Activated CD4-positive, alpha-beta T cell treated with anti-CD3 and anti-CD28 coated beads for 36 hours (primary cell): ENCODE data around the gene PPFIA2. TPM values are rescaled to one million over a fixed set of nuclear protein-coding genes. Genes with fewer than 3 reads are reported as not detected.
"Not testable (repeated sequence)": the region's sequence is repeated elsewhere in the genome, so short reads cannot be mapped to it uniquely, and the experiment has no call there.

Experiments
- ATAC-seq: fragments of 200-7000 bp; cut with Tn5 transposase; one replicate; pipeline ENCODE4 v1.10.0; 2021; ENCODE audit warnings: mild to moderate bottlenecking, moderate library complexity
- CTCF ChIA-PET: fragments of 350-600 bp; sonication (Branson Sonifier 250); formaldehyde crosslinking; loops from one replicate; lab custom pipeline; 2021; ENCODE audit warnings: antibody characterized with exemption; lab: Charles Lee
- POLR2A ChIA-PET: fragments of 350-600 bp; sonication (Branson Sonifier 250); formaldehyde crosslinking; loops from one replicate; lab custom pipeline; 2021; ENCODE audit warnings: antibody characterized with exemption, inconsistent platforms; lab: Charles Lee
- DNase-seq: peaks from one replicate; pipeline ENCODE4 v3.0.0-alpha.2; 2020
- H3K27ac Mint-ChIP-seq: one replicate; pipeline ENCODE4 v1.8.0; 2021; ENCODE audit warnings: mixed read lengths
- H3K27me3 Mint-ChIP-seq: one replicate; pipeline ENCODE4 v1.8.0; 2021; ENCODE audit warnings: mixed read lengths
- H3K36me3 Mint-ChIP-seq: one replicate; pipeline ENCODE4 v1.8.0; 2021; ENCODE audit warnings: low read depth, mixed read lengths
- H3K4me1 Mint-ChIP-seq: one replicate; pipeline ENCODE4 v1.8.0; 2021; ENCODE audit warnings: mixed read lengths
- H3K4me3 Mint-ChIP-seq: one replicate; pipeline ENCODE4 v1.8.0; 2021; ENCODE audit warnings: mild to moderate bottlenecking, moderate library complexity, mixed read lengths
- H3K9me3 Mint-ChIP-seq: one replicate; pipeline ENCODE4 v1.8.0; 2021; ENCODE audit warnings: low read depth, mixed read lengths
- intact Hi-C, 2 experiments: fragments of 100-400 bp; cut with DNase I in 1 of 2; cut with micrococcal nuclease in 1 of 2; formaldehyde crosslinking; loops; one replicate each; pipeline versions ENCODE4 v1.14.2 to v1.15.1; 2022 to 2024; cut with DNase I, micrococcal nuclease
- total RNA-seq, 2 experiments: library from RNA; stranded (reverse); gene quantifications; one replicate each; pipeline ENCODE4 v1.2.3, GENCODE V29; 2021

PPFIA2 gene
- total RNA-seq, 2 experiments from 2014 or later: not detected

DNA sequence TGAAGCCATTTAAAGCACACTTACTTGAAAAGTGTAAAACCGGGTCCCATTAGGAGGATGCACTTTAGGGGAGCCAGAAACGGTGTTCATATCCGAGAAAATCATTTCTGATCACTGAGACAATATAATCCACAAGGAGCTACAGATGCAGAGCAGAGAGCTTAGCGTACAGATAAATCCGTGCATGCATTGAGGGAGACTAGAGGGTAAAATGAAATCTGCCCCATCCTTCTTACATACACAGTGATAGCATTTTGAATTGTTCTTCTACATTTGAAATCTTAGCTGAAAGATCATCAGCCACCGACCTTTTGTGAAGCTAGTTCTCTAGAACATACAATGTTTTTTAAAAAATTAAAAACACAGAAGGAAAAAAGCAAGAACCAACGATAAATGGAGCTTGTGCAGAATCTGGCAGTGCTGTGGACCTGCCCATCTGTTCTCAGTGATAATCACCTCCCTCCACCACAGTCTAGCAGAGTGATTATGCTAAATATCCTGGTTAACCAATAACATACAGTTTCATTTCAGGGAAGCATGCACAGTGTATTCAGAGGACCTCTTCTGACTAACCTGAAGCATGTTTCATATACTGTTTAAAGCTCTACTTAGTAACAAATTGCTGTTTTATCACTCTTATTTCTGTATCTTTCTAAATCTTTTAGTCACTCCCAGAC is 161.1 kb downstream of the PPFIA2 start:
- no peak for DNase-seq
- ChIA-PET POLR2A (no interaction called here), CTCF (no interaction called here)
- intact Hi-C loops: no loop called here
- Mint-ChIP-seq H3K36me3 (no peaks in the 10 kb centered on the region), H3K4me3 (no peak overlapping the region), H3K4me1 (no peaks in the 10 kb centered on the region), H3K27ac (no peak overlapping the region), H3K27me3 (peaks cover 2% of the 10 kb centered on the region), H3K9me3 (no peaks in the 10 kb centered on the region)
- ATAC-seq: no peak

DNA sequence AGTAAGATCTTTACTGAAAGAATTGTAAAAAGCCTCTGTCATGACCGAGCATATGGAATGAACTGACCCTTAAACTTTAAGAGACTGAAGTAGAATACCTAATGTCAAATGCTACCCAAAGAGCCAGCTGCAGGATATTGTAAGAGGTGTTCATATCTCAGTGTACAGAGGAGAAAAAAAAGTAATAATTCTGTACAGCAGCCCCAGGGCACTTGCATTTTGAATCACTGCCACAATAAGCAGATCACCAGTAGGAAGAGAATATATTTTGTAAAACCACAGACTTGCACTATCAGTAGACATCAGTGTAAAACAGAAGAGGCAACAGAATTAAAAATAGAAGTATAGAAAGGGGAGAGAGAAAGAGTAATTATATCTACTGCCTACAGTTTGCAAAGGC is 162.6 kb downstream of the PPFIA2 start:
- H3K4me3 Mint-ChIP-seq: no peak overlapping the region
- intact Hi-C loops: no loop called here
- H3K36me3 Mint-ChIP-seq: no peaks in the 10 kb centered on the region
- CTCF ChIA-PET: no interaction called here
- H3K9me3 Mint-ChIP-seq: no peaks in the 10 kb centered on the region
- peaks cover 2% of the 10 kb centered on the region for H3K27me3 Mint-ChIP-seq
- POLR2A ChIA-PET: no interaction called here
- H3K4me1 Mint-ChIP-seq: no peaks in the 10 kb centered on the region
- no peak for ATAC-seq
- no peak for DNase-seq
- H3K27ac Mint-ChIP-seq: no peak overlapping the region

DNA sequence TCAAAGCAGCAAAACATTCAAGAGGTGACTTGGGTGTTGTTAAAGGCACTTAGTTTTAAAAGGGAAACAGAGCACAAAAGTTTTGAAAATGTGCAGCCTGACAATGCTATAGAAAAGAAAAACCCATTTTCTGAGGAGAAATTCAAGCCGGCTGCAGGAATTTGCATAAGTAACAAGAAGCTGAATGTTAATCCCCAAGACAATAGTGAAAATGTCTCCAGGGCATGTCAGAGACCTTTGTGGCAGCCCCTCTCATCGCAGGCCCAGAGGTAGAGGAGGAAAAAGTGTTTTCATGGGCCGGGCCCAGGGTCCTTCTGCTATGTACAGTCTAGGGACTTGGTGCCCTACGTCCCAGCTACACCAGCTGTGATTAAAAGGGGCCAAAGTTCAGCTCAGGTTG is 167.9 kb downstream of the PPFIA2 start:
- no peak overlapping the region for H3K27ac Mint-ChIP-seq

DNA sequence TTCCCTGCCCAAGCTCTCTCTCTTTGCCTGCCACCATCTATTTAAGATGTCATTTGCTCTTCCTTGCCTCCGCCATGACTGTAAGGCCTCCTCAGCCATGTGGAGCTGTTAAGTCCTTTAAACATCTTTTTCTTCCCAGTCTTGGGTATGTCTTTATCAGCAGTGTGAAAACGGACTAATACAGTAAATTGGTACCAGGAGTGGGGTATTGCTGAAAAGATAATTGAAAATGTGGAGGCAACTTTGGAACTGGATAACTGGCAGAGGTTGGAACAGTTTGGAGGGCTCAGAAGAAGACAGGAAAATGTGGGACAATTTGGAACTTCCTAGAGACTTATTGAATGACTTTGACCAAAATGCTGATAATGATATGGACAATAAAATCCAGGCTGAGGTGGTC is 168.4 kb downstream of the PPFIA2 start:
- intact Hi-C loops, DNase-seq, ATAC-seq, POLR2A ChIA-PET, H3K27me3 Mint-ChIP-seq, H3K4me1 Mint-ChIP-seq, H3K36me3 Mint-ChIP-seq, H3K27ac Mint-ChIP-seq, H3K9me3 Mint-ChIP-seq, CTCF ChIA-PET, H3K4me3 Mint-ChIP-seq: not testable (repeated sequence)

More for the DNA sequence above, 167.9 kb downstream of the PPFIA2 start:
- Mint-ChIP-seq H3K4me1 (no peaks in the 10 kb centered on the region), H3K9me3 (peaks cover 5% of the 10 kb centered on the region), H3K36me3 (no peaks in the 10 kb centered on the region), H3K27me3 (peaks cover 2% of the 10 kb centered on the region), H3K4me3 (no peak overlapping the region)
- intact Hi-C loops: no loop called here
- ATAC-seq (no peak), DNase-seq (no peak)
- POLR2A ChIA-PET: no interaction called here
- CTCF ChIA-PET: no interaction called here

DNA sequence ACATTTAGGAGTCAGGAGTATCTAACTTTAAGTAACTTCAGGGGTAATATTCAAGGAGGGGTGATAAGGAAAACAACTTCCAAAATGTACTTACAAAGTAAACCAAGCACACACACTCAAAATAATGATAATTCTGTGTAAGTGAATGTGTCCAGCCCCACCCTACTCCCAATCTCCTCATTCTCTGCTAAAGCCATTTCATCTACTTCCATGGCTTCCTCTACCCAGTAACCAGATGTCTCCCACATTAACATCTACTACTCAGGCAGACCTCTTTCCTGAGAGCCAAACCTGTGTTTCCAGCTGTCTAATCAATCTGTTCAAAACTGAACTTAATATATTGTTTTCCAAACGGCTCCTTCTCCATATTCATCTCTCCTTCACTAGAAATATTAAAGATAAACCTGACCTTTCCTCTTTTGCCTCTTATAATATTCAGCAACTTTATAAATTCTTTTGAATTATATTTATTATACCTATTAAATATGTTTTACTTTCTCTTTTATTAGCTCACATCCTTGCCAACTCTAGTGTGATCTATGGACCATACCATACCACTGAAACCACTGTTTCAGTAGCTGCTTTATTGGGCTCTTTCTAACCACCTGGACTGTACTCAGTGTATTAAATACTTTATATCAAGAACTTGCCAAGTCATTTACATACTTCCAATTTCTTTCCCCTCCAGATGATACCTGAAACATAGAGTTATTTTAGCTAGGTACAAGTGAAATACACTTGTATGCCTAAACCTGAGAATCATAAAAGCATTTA is 170.7 kb downstream of the PPFIA2 start:
- H3K27ac Mint-ChIP-seq: no peak overlapping the region
- ATAC-seq (no peak), DNase-seq (no peak)
- intact Hi-C loops: no loop called here
- POLR2A ChIA-PET: no interaction called here
- no peaks in the 10 kb centered on the region for H3K36me3 Mint-ChIP-seq
- peaks cover 5% of the 10 kb centered on the region for H3K9me3 Mint-ChIP-seq
- no peaks in the 10 kb centered on the region for H3K4me1 Mint-ChIP-seq
- no peak overlapping the region for H3K4me3 Mint-ChIP-seq
- CTCF ChIA-PET: interaction anchor here (0.6 kb wide), 1 partner anchor 1937 kb away, joined by 3 read pairs; no protein-coding TSS in a partner anchor
- H3K27me3 Mint-ChIP-seq: peaks cover under 1% of the 10 kb centered on the region

DNA sequence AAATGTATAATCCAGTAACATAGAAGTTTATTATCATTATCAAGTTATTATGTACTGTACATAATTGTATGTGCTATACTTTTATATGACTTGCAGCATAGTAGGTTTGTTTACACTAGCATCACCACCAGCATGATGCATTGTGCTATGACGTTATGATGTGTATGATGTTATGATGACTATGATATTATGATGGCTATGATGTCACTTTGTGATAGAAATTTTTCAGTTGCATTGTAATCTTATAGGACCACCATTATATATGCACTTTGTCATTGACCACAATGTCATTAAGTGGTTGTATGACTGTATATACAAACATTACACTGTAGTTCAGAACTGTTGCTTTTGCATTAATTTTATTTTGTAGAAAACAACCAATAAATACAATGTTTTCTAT is 173.4 kb downstream of the PPFIA2 start:
- H3K36me3 Mint-ChIP-seq: no peaks in the 10 kb centered on the region
- POLR2A ChIA-PET: no interaction called here
- no peak for DNase-seq
- intact Hi-C loops: no loop called here
- no peaks in the 10 kb centered on the region for H3K4me1 Mint-ChIP-seq
- H3K27me3 Mint-ChIP-seq: no peaks in the 10 kb centered on the region
- no peak overlapping the region for H3K27ac Mint-ChIP-seq
- no peak overlapping the region for H3K4me3 Mint-ChIP-seq
- CTCF ChIA-PET: no interaction called here
- H3K9me3 Mint-ChIP-seq: peaks cover 3% of the 10 kb centered on the region
- ATAC-seq: no peak

DNA sequence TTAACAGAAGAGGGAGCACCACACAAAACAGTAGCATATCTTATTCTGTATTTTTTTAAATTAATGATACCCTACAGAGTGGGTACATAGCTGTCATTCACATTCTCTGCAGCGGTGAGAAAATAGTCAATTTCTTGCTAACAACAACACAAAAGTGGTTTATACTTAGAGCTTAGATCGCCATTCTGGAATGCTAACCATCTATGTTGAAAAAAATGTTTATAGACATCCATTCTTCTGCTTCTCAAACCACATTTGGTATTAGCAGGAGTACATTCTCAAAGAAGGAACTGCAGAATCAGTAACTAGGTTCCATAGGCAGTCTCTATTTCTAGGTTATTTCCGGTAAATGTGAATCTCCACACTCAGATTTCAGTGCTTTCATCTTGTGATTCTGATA is 185.9 kb downstream of the PPFIA2 start:
- ATAC-seq (no peak), DNase-seq (no peak)
- POLR2A ChIA-PET: no interaction called here
- no peaks in the 10 kb centered on the region for H3K27me3 Mint-ChIP-seq
- CTCF ChIA-PET: no interaction called here
- H3K27ac Mint-ChIP-seq: no peak overlapping the region
- no peaks in the 10 kb centered on the region for H3K9me3 Mint-ChIP-seq
- H3K36me3 Mint-ChIP-seq: no peaks in the 10 kb centered on the region
- no peak overlapping the region for H3K4me3 Mint-ChIP-seq
- intact Hi-C loops: no loop called here
- H3K4me1 Mint-ChIP-seq: no peaks in the 10 kb centered on the region

DNA sequence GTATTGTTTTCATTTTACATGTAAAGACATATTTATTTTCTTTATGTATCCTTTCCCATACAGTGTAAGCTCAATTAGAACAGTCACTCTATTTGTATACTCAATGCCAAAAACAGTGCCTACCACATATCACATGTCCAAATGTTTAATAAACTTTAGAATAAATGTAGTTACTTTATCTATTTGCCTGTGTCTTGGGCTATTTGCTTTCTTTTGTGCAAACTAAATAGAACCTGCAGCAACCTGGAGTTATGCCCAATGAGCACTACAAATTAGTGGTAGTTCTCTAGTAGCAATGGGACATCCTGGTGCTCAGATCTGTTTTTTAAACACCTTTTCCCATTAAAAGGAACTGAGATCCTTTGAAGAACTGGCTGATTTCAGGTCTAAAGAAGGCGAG is 186.7 kb downstream of the PPFIA2 start:
- Mint-ChIP-seq H3K27ac (no peak overlapping the region), H3K27me3 (no peaks in the 10 kb centered on the region), H3K36me3 (no peaks in the 10 kb centered on the region), H3K4me3 (no peak overlapping the region), H3K9me3 (no peaks in the 10 kb centered on the region), H3K4me1 (no peaks in the 10 kb centered on the region)
- ChIA-PET POLR2A (no interaction called here), CTCF (no interaction called here)
- ATAC-seq (no peak), DNase-seq (no peak)
- intact Hi-C loops: no loop called here

DNA sequence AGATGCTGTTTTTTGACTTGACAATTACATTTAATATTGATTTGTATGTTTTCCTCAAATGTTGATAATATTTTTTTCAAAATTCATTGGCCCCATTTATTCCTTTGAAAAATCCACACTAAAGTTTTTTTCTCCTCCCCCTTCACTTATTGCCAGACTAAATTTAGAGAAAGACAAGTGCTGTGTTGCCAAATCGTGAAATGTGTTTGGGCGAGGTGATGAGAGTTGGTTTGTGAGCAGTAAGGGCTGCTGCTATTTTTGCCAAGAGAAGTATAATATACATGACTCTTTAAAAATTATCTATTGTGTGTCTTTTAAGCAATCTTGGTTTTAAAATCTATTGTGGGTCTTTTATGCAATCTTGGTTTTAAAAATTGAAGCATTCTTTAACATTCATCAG is 188.9 kb downstream of the PPFIA2 start:
- ChIA-PET CTCF (interaction anchor here (0.6 kb wide), 1 partner anchor 715 kb away, joined by 3 read pairs; no protein-coding TSS in a partner anchor), POLR2A (no interaction called here)
- Mint-ChIP-seq H3K27ac (no peak overlapping the region), H3K4me3 (no peak overlapping the region), H3K36me3 (no peaks in the 10 kb centered on the region), H3K9me3 (no peaks in the 10 kb centered on the region), H3K27me3 (no peaks in the 10 kb centered on the region), H3K4me1 (no peaks in the 10 kb centered on the region)
- intact Hi-C loops: no loop called here
- no peak for ATAC-seq
- DNase-seq: no peak

DNA sequence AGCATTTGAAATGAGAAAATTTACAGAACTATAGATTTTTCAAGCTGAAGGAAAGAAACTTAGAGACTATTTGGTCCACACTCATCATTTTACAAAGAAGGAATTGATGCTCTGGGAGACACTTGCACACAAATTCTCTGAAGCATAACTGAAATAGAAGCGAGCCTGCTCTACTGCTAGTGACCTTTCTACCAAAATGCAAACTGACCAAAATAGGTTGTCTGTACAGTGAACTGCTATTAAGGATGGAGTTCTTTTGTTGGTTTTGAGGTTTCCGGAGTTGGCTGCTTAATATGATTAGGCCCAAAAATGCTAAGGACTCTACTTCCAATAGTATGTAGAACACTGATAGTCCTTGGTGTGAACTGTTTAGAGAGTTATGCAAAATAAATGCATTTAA is 194.9 kb downstream of the PPFIA2 start:
- DNase-seq (no peak), ATAC-seq (no peak)
- H3K27ac Mint-ChIP-seq: no peak overlapping the region
- H3K36me3 Mint-ChIP-seq: no peaks in the 10 kb centered on the region
- H3K4me3 Mint-ChIP-seq: no peak overlapping the region
- CTCF ChIA-PET: interaction anchor here (0.8 kb wide), 1 partner anchor 1244 kb away, joined by 3 read pairs; no protein-coding TSS in a partner anchor
- POLR2A ChIA-PET: no interaction called here
- intact Hi-C loops: no loop called here
- H3K9me3 Mint-ChIP-seq: no peaks in the 10 kb centered on the region
- H3K27me3 Mint-ChIP-seq: no peaks in the 10 kb centered on the region
- no peaks in the 10 kb centered on the region for H3K4me1 Mint-ChIP-seq

DNA sequence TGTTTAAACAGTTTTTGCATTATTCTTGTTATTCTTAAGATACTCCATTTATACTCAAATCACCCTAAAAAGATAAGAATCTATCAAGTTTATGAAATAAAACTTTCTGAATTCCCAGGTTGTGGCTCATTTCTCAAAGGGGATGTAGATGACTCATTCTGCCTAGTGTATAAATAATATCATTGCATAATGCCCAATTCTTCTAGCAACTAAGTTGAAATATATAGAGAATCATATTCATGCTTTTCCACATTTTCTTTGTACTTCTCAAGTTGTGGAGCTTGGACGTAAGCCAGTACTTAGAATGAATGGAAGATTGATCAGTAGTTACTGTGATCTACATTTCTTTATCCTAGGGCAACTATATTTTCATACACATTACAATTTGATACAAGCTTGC is 201.1 kb downstream of the PPFIA2 start:
- ATAC-seq: no peak
- Mint-ChIP-seq H3K4me1 (no peaks in the 10 kb centered on the region), H3K9me3 (peaks cover 1% of the 10 kb centered on the region), H3K27me3 (no peaks in the 10 kb centered on the region), H3K4me3 (no peak overlapping the region), H3K27ac (no peak overlapping the region), H3K36me3 (no peaks in the 10 kb centered on the region)
- POLR2A ChIA-PET: no interaction called here
- no peak for DNase-seq
- intact Hi-C loops: no loop called here
- CTCF ChIA-PET: no interaction called here

DNA sequence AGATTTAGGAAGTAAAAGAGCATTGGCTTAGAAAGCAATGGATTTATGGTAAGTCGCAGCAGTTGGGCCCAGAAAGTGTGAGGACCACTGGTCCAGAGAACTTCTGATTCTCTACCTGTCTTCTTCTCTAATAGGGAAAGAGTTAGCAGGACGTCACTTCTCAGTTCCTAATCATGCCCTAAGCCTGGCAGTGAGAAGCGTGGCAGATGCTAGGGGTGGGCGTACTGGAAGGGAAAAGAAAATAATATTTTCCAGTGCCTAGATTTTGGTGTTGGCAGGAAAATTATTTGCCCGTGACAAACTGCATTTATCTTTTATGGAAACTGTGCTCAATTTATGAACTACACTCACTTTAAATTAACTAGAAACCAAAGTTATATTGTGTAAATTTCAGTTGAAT is 212.3 kb downstream of the PPFIA2 start:
- ATAC-seq (no peak), DNase-seq (no peak)
- H3K27me3 Mint-ChIP-seq: no peaks in the 10 kb centered on the region
- CTCF ChIA-PET: no interaction called here
- POLR2A ChIA-PET: no interaction called here
- H3K36me3 Mint-ChIP-seq: no peaks in the 10 kb centered on the region
- H3K27ac Mint-ChIP-seq: no peak overlapping the region
- intact Hi-C loops: no loop called here
- no peaks in the 10 kb centered on the region for H3K9me3 Mint-ChIP-seq
- H3K4me3 Mint-ChIP-seq: no peak overlapping the region
- H3K4me1 Mint-ChIP-seq: no peaks in the 10 kb centered on the region
